ENCODE data around the gene PTPRG.

PTPRG gene

GRCh38 chr3:62229211-62229610 lies 667.8 kb downstream of the PTPRG start:
- DNase-seq (ENCODE audit: low read depth in 2 of 2) = no peak

GRCh38 chr3:62229908-62230307 lies 668.5 kb downstream of the PTPRG start:
- DNase-seq (ENCODE audit: low read depth in 2 of 2) = no peak

GRCh38 chr3:62233065-62233464 lies 671.7 kb downstream of the PTPRG start:
- no peak for DNase-seq (ENCODE audit: low read depth in 2 of 2)

DNA sequence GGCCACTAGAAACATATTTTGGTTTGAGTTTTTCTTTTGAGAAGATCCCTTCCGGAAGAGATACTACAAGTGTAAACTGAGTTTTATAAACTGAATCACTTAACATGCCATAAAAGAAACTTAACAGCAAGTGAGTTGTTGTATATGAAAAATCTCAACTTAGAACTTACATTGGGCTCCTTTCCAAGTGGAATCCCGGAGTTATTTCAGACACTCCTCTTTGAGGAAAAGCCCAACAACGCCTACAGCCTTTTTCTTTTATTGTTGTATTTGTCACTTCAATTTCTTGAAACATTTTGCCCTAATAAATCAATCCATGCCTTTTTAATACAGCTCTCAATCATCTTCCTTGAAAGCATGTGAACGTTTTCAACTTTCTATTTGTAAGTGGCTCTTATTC lies 674.6 kb downstream of the PTPRG start:
- DNase-seq (ENCODE audit: low read depth in 2 of 2) = no peak

- no peak for DNase-seq (ENCODE audit: low read depth in 2 of 2)
These were observed 676.0 kb downstream of the PTPRG start for GRCh38 chr3:62237286-62237948.

GRCh38 chr3:62238003-62238402 lies 676.6 kb downstream of the PTPRG start:
- DNase-seq (ENCODE audit: low read depth in 2 of 2) = no peak

- no peak for DNase-seq (ENCODE audit: low read depth in 2 of 2)
These were observed 677.1 kb downstream of the PTPRG start for GRCh38 chr3:62238431-62238830.

DNA sequence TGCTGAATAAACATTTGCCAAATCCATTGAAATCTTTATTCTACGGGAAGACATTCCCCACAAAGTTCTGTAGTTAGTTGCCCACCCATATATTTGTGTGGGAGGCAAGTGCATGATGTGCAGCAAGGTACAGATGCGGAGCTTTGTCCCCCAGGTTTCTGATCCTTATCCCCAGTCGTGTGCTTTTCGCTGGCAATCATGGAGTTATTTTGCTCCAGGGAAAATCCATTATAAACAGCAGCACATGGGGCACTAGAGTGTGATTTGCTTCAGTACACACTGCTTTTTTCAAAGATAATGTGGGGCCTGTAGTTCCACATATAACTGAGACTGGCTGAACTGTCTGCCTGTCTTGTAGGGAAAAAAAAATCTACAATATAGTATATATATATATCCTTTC lies 679.9 kb downstream of the PTPRG start:
- DNase-seq (ENCODE audit: low read depth in 2 of 2) = no peak

DNA sequence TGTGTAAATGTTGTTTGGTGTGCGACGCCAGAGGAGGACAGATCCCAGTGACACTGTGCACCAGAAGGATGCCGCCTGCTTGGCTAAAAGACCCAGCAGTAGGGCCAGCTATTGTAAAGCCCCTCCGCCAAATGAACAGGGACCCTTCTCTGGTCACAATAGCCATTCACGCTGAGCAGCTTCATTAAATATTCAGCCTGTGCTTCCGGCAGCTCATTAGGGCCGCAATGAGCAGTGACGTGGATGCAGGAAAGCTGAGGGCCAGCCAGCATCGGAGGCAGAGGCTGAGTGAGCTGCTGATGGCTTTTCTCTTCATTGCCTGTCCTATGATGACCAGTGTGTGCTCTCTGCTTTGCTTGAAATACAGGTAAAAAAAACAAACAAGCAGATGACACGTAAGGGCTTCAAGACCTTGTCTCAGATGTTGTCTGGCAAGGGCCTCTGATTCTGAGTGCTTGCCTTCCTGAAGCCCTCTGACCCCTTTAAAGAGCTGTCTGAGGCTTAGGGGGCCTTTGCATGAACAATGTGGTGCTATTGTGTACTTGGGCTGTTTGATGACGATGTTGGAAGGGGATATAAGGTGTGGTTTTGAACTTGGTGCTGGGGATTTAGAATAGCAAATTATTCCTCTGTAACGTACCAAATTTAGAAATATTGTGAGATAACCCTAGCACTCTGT lies 681.6 kb downstream of the PTPRG start:
- DNase-seq (ENCODE audit: low read depth in 2 of 2) = no peak

DNA sequence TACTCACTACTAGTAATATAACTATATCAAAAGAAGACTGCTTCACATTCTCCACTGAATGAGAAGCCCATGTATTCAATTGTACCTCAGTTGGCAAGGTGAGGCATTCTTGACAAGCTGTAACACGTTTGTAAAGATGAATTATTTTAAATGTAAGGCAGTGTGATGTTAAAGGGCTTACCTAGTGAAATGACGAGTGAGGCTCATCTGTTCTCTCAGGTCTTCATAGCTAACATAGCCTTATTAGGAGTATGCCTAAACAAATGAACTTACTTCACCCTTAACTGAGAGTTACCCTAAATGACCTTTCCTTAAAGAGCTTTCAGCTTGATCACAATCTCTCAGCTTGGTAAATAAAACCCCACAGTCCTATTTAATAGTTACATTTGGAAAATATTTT lies 684.7 kb downstream of the PTPRG start:
- DNase-seq (ENCODE audit: low read depth in 2 of 2) = no peak

- no peak for DNase-seq (ENCODE audit: low read depth in 2 of 2)
These were observed 685.6 kb downstream of the PTPRG start for GRCh38 chr3:62246985-62247384.

DNA sequence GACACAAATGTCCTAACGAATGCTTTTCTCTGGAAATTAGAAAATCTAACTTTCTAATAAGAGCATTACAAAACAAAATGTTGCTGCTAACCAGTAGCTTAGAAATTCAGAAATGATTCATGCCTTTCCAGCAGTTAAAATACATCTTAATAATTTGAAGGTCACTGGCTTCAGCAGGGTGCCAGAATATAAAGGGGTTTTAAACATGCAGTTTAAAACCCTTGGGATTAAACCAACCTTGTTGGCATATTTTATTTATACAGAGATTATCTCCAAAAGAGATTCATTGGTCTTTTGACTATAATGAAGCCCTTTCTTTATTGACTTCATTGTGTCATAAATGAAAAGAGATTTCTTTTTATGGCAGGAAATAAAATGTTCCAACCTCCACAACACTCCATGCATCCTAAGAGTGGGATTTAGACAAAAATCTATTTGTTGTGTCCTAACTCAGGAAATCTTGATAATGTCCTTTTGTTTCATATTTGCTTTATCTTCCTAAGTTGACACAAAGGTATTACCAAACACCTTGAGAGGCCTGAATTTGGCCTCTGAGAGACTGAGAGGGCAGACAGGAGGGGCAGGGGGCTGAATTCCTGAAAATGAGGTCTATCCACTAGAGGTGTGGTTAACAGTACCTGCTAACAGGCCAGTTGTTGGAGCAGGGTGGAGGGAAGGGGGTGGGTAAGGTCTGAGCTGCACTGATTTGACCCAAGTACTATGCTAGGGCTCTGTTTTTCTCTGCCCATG lies 687.5 kb downstream of the PTPRG start:
- no peak for DNase-seq (ENCODE audit: low read depth in 2 of 2)

GRCh38 chr3:62249484-62249776 lies 688.1 kb downstream of the PTPRG start:
- DNase-seq (ENCODE audit: low read depth in 2 of 2) = no peak

DNA sequence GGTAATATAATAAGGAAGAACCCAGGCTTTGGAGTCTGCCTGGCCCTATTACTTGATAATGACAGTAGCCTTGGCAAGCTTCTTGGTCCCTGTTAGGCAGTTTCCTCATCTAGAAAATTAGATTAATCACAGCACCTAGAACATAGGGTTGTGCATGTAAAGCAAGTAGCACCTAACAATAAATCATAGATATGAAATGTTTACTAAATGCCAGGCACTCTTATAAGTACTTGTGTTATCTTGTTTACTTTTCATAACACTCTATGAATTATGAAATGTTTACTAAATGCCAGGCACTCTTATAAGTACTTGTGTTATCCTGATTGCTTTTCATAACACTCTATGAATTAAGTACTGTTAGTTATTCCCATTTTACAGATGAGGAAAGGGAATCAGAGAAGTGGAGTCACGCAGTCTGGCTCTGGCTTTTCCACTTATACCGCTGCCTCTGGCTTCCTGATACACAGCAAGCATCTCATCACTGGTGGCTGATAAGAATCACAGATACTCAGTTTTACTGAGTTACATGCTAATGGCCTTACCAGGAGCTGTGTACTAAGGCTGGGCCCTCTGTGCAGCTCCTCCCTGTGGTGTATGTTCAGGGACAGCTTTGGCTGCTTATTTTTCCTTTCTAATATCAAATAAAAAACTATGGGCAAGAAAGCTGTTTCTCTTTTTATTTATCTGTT lies 688.6 kb downstream of the PTPRG start:
- DNase-seq (ENCODE audit: low read depth in 2 of 2) = no peak

DNA sequence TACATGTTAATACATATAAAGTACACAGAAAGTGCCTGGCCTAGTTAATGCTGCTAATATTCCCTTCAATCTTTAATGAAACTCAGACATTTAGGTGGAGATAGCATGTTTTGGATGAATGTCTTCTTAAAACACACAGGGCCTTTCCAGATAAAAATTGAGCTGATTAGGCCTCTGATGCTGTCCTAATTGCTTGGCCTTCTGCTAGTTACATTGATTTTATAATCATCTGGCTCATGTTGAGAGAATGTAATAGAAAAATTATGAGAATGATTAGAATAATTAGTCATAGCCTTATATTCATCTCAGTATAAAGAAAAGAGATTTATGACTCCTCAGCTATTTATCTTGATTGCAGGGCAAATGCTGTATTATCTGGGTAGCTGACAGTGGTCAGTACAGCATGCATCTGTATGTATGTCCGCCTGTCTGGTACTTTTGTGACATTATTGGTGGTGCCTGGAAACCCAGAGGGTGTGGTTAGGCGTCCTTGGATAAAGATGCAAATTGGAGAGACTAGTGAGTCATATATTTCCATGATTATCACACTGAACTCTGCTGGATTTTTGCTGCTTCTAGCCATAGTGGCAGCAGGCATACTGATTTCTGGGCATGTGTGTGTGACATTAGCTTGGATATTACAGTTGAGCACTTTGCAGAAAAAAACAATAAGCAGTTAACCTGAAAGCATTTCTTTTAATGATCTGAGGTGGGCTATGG lies 691.2 kb downstream of the PTPRG start:
- DNase-seq (ENCODE audit: low read depth in 2 of 2) = no peak

GRCh38 chr3:62253971-62254370 lies 692.6 kb downstream of the PTPRG start:
- DNase-seq (ENCODE audit: low read depth in 2 of 2) = no peak

GRCh38 chr3:62255758-62256157 lies 694.4 kb downstream of the PTPRG start:
- no peak for DNase-seq (ENCODE audit: low read depth in 2 of 2)

DNA sequence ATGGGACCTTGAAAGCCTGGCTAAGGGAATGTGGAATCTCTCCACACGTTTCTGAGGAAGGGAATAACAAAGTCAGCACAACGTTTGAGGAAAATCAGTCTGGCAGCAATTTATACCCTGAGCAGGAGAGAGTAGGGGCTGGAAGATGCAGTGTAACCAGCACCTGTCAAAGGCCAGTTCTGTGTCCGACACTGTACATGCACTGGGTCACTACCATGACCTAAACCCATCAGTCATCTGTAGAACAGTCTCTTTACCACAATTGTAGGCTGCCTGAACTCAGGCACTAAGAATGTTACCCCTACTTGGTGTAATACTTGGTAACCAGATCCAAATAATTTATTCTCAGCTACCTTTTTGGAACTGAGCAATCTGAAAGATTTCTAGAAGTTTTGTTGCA lies 698.6 kb downstream of the PTPRG start:
- no peak for DNase-seq (ENCODE audit: low read depth in 2 of 2)

- no peak for DNase-seq (ENCODE audit: low read depth in 2 of 2)
These were observed 699.3 kb downstream of the PTPRG start for GRCh38 chr3:62260655-62261054.

DNA sequence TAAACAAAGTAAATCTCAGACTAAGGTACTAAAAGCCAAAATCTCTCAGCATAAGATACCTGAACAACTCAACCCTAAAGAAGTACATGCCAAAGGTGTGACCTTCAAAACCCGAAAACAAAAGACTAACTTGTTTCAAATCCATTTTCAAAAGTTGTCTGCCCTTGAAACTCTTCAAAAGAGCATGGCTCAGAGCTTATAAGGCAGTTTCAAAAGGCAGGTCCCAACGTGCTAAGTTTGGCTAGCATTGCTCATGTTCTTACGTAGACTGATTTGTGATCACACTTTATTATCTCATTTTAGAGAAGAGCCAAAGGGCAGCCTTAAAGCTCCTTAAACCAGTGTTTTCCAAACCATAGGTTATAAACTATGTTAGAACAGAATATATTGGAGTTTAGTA lies 699.8 kb downstream of the PTPRG start:
- DNase-seq (ENCODE audit: low read depth in 2 of 2) = no peak

- no peak for DNase-seq (ENCODE audit: low read depth in 2 of 2)
These were observed 700.4 kb downstream of the PTPRG start for GRCh38 chr3:62261736-62262135.

DNA sequence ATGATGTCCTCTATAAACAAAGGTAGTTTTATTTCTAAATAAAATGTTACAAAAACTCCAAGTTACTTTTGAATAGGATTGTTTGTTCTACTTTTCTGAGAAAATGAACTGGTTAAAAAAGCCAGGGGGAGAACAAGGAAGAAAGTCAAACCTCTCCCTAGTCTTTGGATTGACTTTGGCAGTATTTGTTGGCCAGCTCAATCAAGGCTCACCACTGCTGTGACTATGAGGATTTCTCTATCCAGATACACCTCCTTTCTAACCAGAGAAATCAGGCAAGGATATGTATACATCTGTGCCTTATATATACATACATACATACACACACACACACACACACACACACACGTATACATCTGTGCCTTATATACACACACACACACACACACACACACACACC lies 704.2 kb downstream of the PTPRG start:
- no peak for DNase-seq (ENCODE audit: low read depth in 2 of 2)
